Neutrophil (primary cell): ENCODE results near the gene GMIP.

Experiments
- H3K27ac ChIP-seq: fragments of 200-600 bp; sonication (generic); 2 replicates; pipeline ENCODE4 v1.5.1; 2016; ENCODE audit warnings: mild to moderate bottlenecking, moderate library complexity
- H3K27me3 ChIP-seq: fragments of 200-600 bp; sonication (generic); 2 replicates; pipeline ENCODE4 v1.6.0; 2016; ENCODE audit warnings: mild to moderate bottlenecking
- H3K36me3 ChIP-seq: fragments of 200-600 bp; sonication (generic); 2 replicates; pipeline ENCODE4 v1.5.1; 2017
- H3K4me1 ChIP-seq, 2 experiments: fragments of 200-600 bp in 1 of 2; sonication (generic) in 1 of 2; 1 replicate in 1 of 2; 2 replicates in 1 of 2; pipeline versions ENCODE4 v1.5.1 to v1.6.1; 2013 to 2016; ENCODE audit warnings: low read depth in 1 of 2, low read length in 1 of 2, mild to moderate bottlenecking in 1 of 2, moderate library complexity in 1 of 2; ENCODE audit not compliant: control insufficient read depth in 1 of 2, insufficient read depth in 1 of 2
- H3K4me3 ChIP-seq, 2 experiments: fragments of 200-600 bp in 1 of 2; sonication (generic) in 1 of 2; 1 replicate in 1 of 2; 2 replicates in 1 of 2; pipeline ENCODE4 v1.5.1; 2013 to 2016; ENCODE audit warnings: low read depth in 1 of 2, low read length in 1 of 2, mild to moderate bottlenecking in 1 of 2, moderate library complexity in 1 of 2
- H3K9me3 ChIP-seq: fragments of 200-600 bp; sonication (generic); 2 replicates; pipeline ENCODE4 v1.5.1; 2016
- TF ChIP-seq, protein P1 (sequence below): fragments of 200-600 bp; sonication (generic); IDR thresholded peaks from 2 replicates; pipeline ENCODE4 v1.5.1; 2016; ENCODE audit warnings: antibody characterized with exemption

The GMIP gene

GRCh38 chr19:19655641-19656343 is 12.3 kb upstream of the GMIP start:
- no peaks in the 10 kb centered on the region for H3K27me3 ChIP-seq
- H3K4me3 ChIP-seq = no peak overlapping the region
- no peaks in the 10 kb centered on the region for H3K9me3 ChIP-seq
- no peak overlapping the region for H3K27ac ChIP-seq
- TF ChIP-seq, protein P1, sequence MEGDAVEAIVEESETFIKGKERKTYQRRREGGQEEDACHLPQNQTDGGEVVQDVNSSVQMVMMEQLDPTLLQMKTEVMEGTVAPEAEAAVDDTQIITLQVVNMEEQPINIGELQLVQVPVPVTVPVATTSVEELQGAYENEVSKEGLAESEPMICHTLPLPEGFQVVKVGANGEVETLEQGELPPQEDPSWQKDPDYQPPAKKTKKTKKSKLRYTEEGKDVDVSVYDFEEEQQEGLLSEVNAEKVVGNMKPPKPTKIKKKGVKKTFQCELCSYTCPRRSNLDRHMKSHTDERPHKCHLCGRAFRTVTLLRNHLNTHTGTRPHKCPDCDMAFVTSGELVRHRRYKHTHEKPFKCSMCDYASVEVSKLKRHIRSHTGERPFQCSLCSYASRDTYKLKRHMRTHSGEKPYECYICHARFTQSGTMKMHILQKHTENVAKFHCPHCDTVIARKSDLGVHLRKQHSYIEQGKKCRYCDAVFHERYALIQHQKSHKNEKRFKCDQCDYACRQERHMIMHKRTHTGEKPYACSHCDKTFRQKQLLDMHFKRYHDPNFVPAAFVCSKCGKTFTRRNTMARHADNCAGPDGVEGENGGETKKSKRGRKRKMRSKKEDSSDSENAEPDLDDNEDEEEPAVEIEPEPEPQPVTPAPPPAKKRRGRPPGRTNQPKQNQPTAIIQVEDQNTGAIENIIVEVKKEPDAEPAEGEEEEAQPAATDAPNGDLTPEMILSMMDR = no peak
- H3K4me1 ChIP-seq = no peaks in the 10 kb centered on the region
- H3K36me3 ChIP-seq = peaks cover 92% of the 10 kb centered on the region

DNA sequence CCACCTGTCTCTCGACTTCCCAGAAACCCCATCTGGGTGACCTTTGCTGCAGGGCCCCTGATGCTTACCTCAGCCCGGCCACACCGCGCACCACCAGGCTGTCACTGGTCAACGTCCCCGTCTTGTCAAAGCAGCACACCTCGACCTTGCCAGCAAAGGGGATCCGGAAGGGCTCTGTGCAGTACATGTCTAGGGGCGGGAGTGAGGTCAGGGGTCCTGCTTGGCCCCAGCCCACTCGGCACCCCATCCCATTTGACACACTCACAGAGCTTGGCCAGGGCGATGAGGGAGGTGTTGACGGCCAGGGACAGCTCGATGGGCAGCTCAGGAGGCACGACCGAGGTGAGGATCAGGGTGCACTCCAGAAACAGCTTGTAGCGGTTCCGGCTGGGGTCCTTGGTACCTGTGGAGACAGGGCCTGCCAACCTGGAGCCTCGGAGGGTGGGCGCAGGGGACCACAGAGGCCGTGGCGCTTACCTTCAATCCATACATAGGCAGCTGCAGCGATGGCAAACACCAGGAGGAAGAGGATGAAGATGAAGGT is 11.7 kb upstream of the GMIP start:
- Histone ChIP-seq H3K36me3 (peaks cover 94% of the 10 kb centered on the region), H3K4me3 (no peak overlapping the region)
- TF ChIP-seq, protein P1 = no peak

DNA sequence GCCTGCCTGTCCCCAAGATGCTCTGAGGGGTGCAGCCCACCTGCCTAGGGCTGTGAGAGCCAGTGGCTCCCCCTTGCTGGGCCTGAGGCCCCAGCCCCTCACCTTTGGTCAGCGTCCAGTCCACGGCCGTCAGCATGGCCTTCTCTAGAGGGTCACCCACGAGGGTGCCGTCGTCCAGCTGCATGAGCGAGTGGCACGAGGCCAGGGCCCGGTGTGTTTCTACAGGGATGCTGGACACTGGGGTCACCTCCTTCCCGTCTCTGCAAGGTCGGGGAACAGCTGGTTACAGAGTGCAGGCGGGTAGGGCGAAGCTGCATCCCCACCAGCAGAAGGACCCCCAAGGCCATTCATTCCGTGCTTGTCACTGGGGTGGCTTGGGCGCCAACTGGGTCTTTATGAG is 11.0 kb upstream of the GMIP start:
- H3K4me1 ChIP-seq = peaks cover 6% of the 10 kb centered on the region in 2 experiments
- H3K36me3 ChIP-seq = peaks cover 92% of the 10 kb centered on the region

More for the DNA sequence above, 11.7 kb upstream of the GMIP start:
- H3K4me1 ChIP-seq = peaks cover 4% of the 10 kb centered on the region in 2 experiments
- H3K27ac ChIP-seq = no peak overlapping the region
- H3K9me3 ChIP-seq = no peaks in the 10 kb centered on the region
- H3K27me3 ChIP-seq = no peaks in the 10 kb centered on the region

DNA sequence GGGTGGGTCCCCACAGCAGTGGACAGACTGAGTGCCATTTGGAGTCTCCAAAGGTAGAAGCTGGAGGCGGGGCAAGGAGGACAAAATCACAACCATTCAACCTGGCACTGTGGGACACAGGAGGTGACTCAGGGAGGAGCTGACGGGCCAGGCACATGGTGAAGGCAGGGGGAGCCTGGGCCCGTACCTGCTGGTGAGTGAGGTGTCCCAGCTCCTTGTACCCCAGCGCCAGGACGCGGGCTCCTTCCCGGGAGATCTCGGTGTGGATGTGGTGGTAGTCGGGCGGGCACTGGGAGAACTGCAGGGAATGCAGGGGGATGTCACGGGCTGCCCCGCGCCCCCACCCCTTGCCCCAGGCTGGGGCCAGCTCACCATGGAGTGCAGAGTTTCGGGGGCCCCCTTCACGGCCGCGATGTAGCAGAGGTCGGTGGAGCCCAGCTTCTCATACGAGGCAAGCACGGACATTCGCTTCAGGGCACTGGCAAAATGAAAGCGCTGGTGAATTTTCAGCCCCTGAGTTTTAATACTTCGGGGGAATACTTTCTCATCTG is 10.2 kb upstream of the GMIP start:
- no peak overlapping the region for H3K27ac ChIP-seq
- no peaks in the 10 kb centered on the region for H3K9me3 ChIP-seq
- no peaks in the 10 kb centered on the region for H3K27me3 ChIP-seq
- H3K4me1 ChIP-seq = peaks cover 6% of the 10 kb centered on the region in 2 experiments
- H3K4me3 ChIP-seq = no peak overlapping the region
- TF ChIP-seq, protein P1 = no peak
- peaks cover 89% of the 10 kb centered on the region for H3K36me3 ChIP-seq

More for the DNA sequence above, 11.0 kb upstream of the GMIP start:
- no peaks in the 10 kb centered on the region for H3K27me3 ChIP-seq
- H3K9me3 ChIP-seq = no peaks in the 10 kb centered on the region
- H3K27ac ChIP-seq = no peak overlapping the region
- no peak overlapping the region for H3K4me3 ChIP-seq
- TF ChIP-seq, protein P1 = no peak

- Histone ChIP-seq H3K27ac (no peak overlapping the region), H3K9me3 (no peaks in the 10 kb centered on the region), H3K36me3 (peaks cover 83% of the 10 kb centered on the region), H3K4me1 (peaks cover 6% of the 10 kb centered on the region in 2 experiments), H3K27me3 (no peaks in the 10 kb centered on the region), H3K4me3 (no peak overlapping the region)
- TF ChIP-seq, protein P1 = no peak
These were observed 9.2 kb upstream of the GMIP start for GRCh38 chr19:19652482-19653295.
